SK-N-MC (cell line): Measurements from ENCODE around the gene DAAM1.

Experiments
- EZH2 ChIP-seq: fragments of 200-600 bp; sonication (generic); IDR thresholded peaks from one replicate; pipeline ENCODE4 v1.6.1; 2017; ENCODE audit warnings: antibody characterized with exemption
- POLR2AphosphoS5 ChIP-seq: IDR thresholded peaks from 2 replicates; pipeline ENCODE4 v1.6.1; 2012; ENCODE audit warnings: mild to moderate bottlenecking, low read depth, low read length, borderline replicate concordance

DNA sequence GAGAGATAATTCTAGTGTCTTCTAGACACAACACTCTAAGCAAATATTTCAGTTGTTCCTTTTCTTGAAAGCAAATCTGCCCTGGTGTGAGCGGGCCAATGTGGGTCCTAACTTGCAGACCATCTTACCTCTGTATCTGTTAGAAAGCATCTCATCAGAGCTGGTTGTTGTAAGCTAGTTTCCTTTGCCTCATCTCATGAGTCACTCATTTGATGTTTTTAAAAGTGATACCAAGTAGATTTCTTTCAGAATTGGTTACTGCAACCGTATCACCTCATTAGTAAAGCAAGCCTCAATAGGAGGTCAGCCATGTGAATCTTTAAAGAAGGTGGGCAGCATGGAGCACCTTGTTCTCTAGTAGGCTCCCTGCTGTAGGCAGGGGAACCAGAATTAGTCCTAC lies 78.6 kb downstream of the DAAM1 start:
- TF ChIP-seq POLR2AphosphoS5, result no peak
- no peak for TF ChIP-seq EZH2
